Neutrophil (primary cell): Measurements from ENCODE around the gene TMPRSS7.

Experiments
- H3K27ac ChIP-seq: fragments of 200-600 bp; sonication (generic); 2 replicates; pipeline ENCODE4 v1.5.1; 2016; ENCODE audit warnings: mild to moderate bottlenecking, moderate library complexity
- H3K27me3 ChIP-seq: fragments of 200-600 bp; sonication (generic); 2 replicates; pipeline ENCODE4 v1.6.0; 2016; ENCODE audit warnings: mild to moderate bottlenecking
- H3K36me3 ChIP-seq: fragments of 200-600 bp; sonication (generic); 2 replicates; pipeline ENCODE4 v1.5.1; 2017
- H3K4me1 ChIP-seq, 2 experiments: fragments of 200-600 bp in 1 of 2; sonication (generic) in 1 of 2; 1 replicate in 1 of 2; 2 replicates in 1 of 2; pipeline versions ENCODE4 v1.5.1 to v1.6.1; 2013 to 2016; ENCODE audit warnings: low read depth in 1 of 2, low read length in 1 of 2, mild to moderate bottlenecking in 1 of 2, moderate library complexity in 1 of 2; ENCODE audit not compliant: control insufficient read depth in 1 of 2, insufficient read depth in 1 of 2
- H3K4me3 ChIP-seq, 2 experiments: fragments of 200-600 bp in 1 of 2; sonication (generic) in 1 of 2; 1 replicate in 1 of 2; 2 replicates in 1 of 2; pipeline ENCODE4 v1.5.1; 2013 to 2016; ENCODE audit warnings: low read depth in 1 of 2, low read length in 1 of 2, mild to moderate bottlenecking in 1 of 2, moderate library complexity in 1 of 2
- H3K9me3 ChIP-seq: fragments of 200-600 bp; sonication (generic); 2 replicates; pipeline ENCODE4 v1.5.1; 2016
- TF ChIP-seq, protein P1 (sequence below): fragments of 200-600 bp; sonication (generic); IDR thresholded peaks from 2 replicates; pipeline ENCODE4 v1.5.1; 2016; ENCODE audit warnings: antibody characterized with exemption

The TMPRSS7 gene

DNA sequence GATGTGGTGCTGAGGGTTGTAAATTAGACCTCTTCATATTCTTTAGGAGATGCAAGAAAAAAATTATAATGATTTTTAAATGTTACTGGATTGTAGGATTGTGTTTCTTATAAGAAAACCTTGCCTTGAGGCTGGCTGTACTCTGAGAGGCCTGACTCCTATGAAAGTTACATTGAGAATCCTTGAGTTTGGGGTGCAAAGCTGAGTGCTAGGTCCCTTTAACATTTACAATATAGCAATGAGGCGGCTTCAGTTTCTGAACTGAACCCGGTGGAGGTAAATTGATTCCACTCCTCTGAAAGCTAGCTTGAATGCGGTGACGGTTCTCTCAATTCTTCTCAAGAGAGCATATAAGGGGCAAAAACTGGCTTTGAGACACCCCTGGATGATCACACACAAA lies at the start of gene TMPRSS7:
TSS of gene TMPRSS7 (plus strand) at position 301 of the 400 bp plus-strand sequence. CDS start 110 bp downstream, outside the sequence.
- Histone ChIP-seq H3K4me3 (no peak within 1 kb of the TSS), H3K36me3 (no peaks in the 10 kb centered on the region), H3K9me3 (no peaks in the 10 kb centered on the region), H3K27ac (no peak within 1 kb of the TSS), H3K4me1 (no peaks in the 10 kb centered on the region), H3K27me3 (no peaks in the 10 kb centered on the region)
- TF ChIP-seq, protein P1, sequence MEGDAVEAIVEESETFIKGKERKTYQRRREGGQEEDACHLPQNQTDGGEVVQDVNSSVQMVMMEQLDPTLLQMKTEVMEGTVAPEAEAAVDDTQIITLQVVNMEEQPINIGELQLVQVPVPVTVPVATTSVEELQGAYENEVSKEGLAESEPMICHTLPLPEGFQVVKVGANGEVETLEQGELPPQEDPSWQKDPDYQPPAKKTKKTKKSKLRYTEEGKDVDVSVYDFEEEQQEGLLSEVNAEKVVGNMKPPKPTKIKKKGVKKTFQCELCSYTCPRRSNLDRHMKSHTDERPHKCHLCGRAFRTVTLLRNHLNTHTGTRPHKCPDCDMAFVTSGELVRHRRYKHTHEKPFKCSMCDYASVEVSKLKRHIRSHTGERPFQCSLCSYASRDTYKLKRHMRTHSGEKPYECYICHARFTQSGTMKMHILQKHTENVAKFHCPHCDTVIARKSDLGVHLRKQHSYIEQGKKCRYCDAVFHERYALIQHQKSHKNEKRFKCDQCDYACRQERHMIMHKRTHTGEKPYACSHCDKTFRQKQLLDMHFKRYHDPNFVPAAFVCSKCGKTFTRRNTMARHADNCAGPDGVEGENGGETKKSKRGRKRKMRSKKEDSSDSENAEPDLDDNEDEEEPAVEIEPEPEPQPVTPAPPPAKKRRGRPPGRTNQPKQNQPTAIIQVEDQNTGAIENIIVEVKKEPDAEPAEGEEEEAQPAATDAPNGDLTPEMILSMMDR: no peak

GRCh38 chr3:111986800-111987199 lies 47.7 kb upstream of the TMPRSS7 start:
- H3K4me3 ChIP-seq: no peak overlapping the region

GRCh38 chr3:111989061-111989678 lies 45.4 kb upstream of the TMPRSS7 start:
- H3K4me1 ChIP-seq: no peaks in the 10 kb centered on the region
- H3K27me3 ChIP-seq: no peaks in the 10 kb centered on the region
- H3K4me3 ChIP-seq: no peak overlapping the region
- H3K9me3 ChIP-seq: no peaks in the 10 kb centered on the region
- no peak overlapping the region for H3K27ac ChIP-seq
- TF ChIP-seq, protein P1: no peak
- peaks cover 44% of the 10 kb centered on the region for H3K36me3 ChIP-seq

More at GRCh38 chr3:111986800-111987199, 47.7 kb upstream of the TMPRSS7 start:
- Histone ChIP-seq H3K27ac (no peak overlapping the region), H3K4me1 (no peaks in the 10 kb centered on the region), H3K9me3 (no peaks in the 10 kb centered on the region), H3K36me3 (peaks cover 37% of the 10 kb centered on the region), H3K27me3 (no peaks in the 10 kb centered on the region)
- TF ChIP-seq, protein P1: no peak

GRCh38 chr3:111993038-111993437 lies 41.5 kb upstream of the TMPRSS7 start:
- H3K27ac ChIP-seq: no peak overlapping the region
- peaks cover 9% of the 10 kb centered on the region for H3K27me3 ChIP-seq
- H3K9me3 ChIP-seq: no peaks in the 10 kb centered on the region
- no peak overlapping the region for H3K4me3 ChIP-seq
- TF ChIP-seq, protein P1: no peak
- peaks cover 28% of the 10 kb centered on the region for H3K36me3 ChIP-seq
- H3K4me1 ChIP-seq: no peaks in the 10 kb centered on the region

- TF ChIP-seq, protein P1: no peak
- H3K27me3 ChIP-seq: peaks cover 47% of the 10 kb centered on the region
- no peaks in the 10 kb centered on the region for H3K9me3 ChIP-seq
- H3K4me3 ChIP-seq: no peak within 1 kb of the TSS
- H3K4me1 ChIP-seq: peaks cover 5 to 9% of the 10 kb centered on the region in 2 experiments
- H3K36me3 ChIP-seq: no peaks in the 10 kb centered on the region
- H3K27ac ChIP-seq: no peak within 1 kb of the TSS
Measured at GRCh38 chr3:111998636-111999483, 35.7 kb upstream of the TMPRSS7 start, which contains the start of gene TAGLN3. Gene TAGLN3 (plus strand): TSS chr3:111998922. CDS start chr3:111999423, 501 bp downstream.
